ENCODE measurements around the gene CCND1. TPM values are rescaled to one million over a fixed set of nuclear protein-coding genes. Genes with fewer than 3 reads are reported as not detected.

CCND1 gene
- total RNA-seq, 1 experiment from 2014 or later, result 2,517 TPM

DNA sequence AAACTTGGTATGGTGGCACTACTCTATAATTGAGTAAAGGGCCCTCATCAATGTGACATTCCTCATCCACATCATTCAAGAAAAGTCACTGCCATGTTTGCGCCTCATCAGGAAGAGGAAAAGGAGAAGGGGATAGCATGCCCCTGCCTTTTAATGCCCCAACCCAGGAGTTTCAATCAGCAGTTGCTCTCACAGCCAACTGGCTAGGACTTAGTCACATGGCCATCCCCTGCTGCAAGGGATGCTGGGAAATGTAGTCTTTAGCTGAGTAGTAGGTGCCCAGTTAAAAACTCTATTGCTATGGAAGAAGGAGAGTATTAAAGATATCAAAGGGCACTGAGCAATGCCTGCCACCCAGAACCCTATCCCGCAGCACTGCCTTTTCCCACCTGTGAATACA, 10.9 kb upstream of the CCND1 start:
- H3K4me1 ChIP-seq (ENCODE audit: insufficient read depth, low read length, poor library complexity, severe bottlenecking), result peaks cover 23% of the 10 kb centered on the region
- ChIA-PET CTCF (no interaction called here), POLR2A (ENCODE audit: low non-redundant PET) (no interaction called here)
- DNase-seq (ENCODE audit: low spot score), result peak; percentile 75
- no peak overlapping the region for H3K4me3 ChIP-seq (ENCODE audit: low read depth, low read length, poor library complexity, severe bottlenecking)
- H3K36me3 ChIP-seq (ENCODE audit: insufficient read depth, low read length, poor library complexity, severe bottlenecking), result no peaks in the 10 kb centered on the region
- peaks cover 24% of the 10 kb centered on the region for H3K9me3 ChIP-seq (ENCODE audit: low read depth, low read length, poor library complexity, severe bottlenecking)
- TF ChIP-seq CTCF (conservative IDR thresholded peaks at IDR 0.05; ENCODE audit: low read depth, low read length) (no peak), EZH2 (IDR thresholded peaks at IDR 0.05; ENCODE audit: borderline replicate concordance, low read depth, low read length, poor library complexity, severe bottlenecking) (no peak)
- BruUV-seq (replicated peaks), result no TSS peak
- H3K27me3 ChIP-seq (replicated peaks; ENCODE audit: insufficient read depth, low read depth, low read length, poor library complexity), result no peaks in the 10 kb centered on the region
- no peak overlapping the region for H3K27ac ChIP-seq (ENCODE audit: low read depth, low read length, poor library complexity, severe bottlenecking)
- intact Hi-C loops (cut with micrococcal nuclease; ENCODE audit: unreplicated experiment), result no loop called here

- Histone ChIP-seq H3K36me3 (ENCODE audit: insufficient read depth, low read length, poor library complexity, severe bottlenecking) (no peaks in the 10 kb centered on the region), H3K9me3 (ENCODE audit: low read depth, low read length, poor library complexity, severe bottlenecking) (peaks cover 24% of the 10 kb centered on the region), H3K27me3 (replicated peaks; ENCODE audit: insufficient read depth, low read depth, low read length, poor library complexity) (no peaks in the 10 kb centered on the region), H3K27ac (ENCODE audit: low read depth, low read length, poor library complexity, severe bottlenecking) (no peak overlapping the region), H3K4me3 (ENCODE audit: low read depth, low read length, poor library complexity, severe bottlenecking) (no peak overlapping the region), H3K4me1 (ENCODE audit: insufficient read depth, low read length, poor library complexity, severe bottlenecking) (peaks cover 23% of the 10 kb centered on the region)
- CTCF ChIA-PET, result no interaction called here
- TF ChIP-seq EZH2 (IDR thresholded peaks at IDR 0.05; ENCODE audit: borderline replicate concordance, low read depth, low read length, poor library complexity, severe bottlenecking) (no peak), CTCF (conservative IDR thresholded peaks at IDR 0.05; ENCODE audit: low read depth, low read length) (no peak)
- BruUV-seq (replicated peaks), result no TSS peak
- POLR2A ChIA-PET (ENCODE audit: low non-redundant PET), result no interaction called here
- DNase-seq (ENCODE audit: low spot score), result no peak
- intact Hi-C loops (cut with micrococcal nuclease; ENCODE audit: unreplicated experiment), result no loop called here
Measured at GRCh38 chr11:69630424-69630823, 10.5 kb upstream of the CCND1 start.

- ChIA-PET CTCF (no interaction called here), POLR2A (ENCODE audit: low non-redundant PET) (no interaction called here)
- no TSS peak for BruUV-seq (replicated peaks)
Measured at GRCh38 chr11:69632900-69633299, 8.1 kb upstream of the CCND1 start.

More at GRCh38 chr11:69632900-69633299, 8.1 kb upstream of the CCND1 start:
- no peaks in the 10 kb centered on the region for H3K27me3 ChIP-seq (replicated peaks; ENCODE audit: insufficient read depth, low read depth, low read length, poor library complexity)
- no peak overlapping the region for H3K4me3 ChIP-seq (ENCODE audit: low read depth, low read length, poor library complexity, severe bottlenecking)
- H3K36me3 ChIP-seq (ENCODE audit: insufficient read depth, low read length, poor library complexity, severe bottlenecking), result no peaks in the 10 kb centered on the region
- DNase-seq (ENCODE audit: low spot score), result no peak
- peaks cover 24% of the 10 kb centered on the region for H3K9me3 ChIP-seq (ENCODE audit: low read depth, low read length, poor library complexity, severe bottlenecking)
- peaks cover 28% of the 10 kb centered on the region for H3K4me1 ChIP-seq (ENCODE audit: insufficient read depth, low read length, poor library complexity, severe bottlenecking)
- H3K27ac ChIP-seq (ENCODE audit: low read depth, low read length, poor library complexity, severe bottlenecking), result no peak overlapping the region
- TF ChIP-seq CTCF (conservative IDR thresholded peaks at IDR 0.05; ENCODE audit: low read depth, low read length), result no peak
- no peak for TF ChIP-seq EZH2 (IDR thresholded peaks at IDR 0.05; ENCODE audit: borderline replicate concordance, low read depth, low read length, poor library complexity, severe bottlenecking)
- intact Hi-C loops (cut with micrococcal nuclease; ENCODE audit: unreplicated experiment), result no loop called here

Data from A673 (cell line).